ENCODE results near the gene HBB.
"Not testable (repeated sequence)": the region's sequence is repeated elsewhere in the genome, so short reads cannot be mapped to it uniquely, and the experiment has no call there.

The HBB gene

GRCh38 chr11:5226732-5227310 is at the start of gene HBB:
Gene HBB, minus strand, starts transcription at chr11:5227071. Its CDS starts 50 bp downstream, at chr11:5227021.
- Histone ChIP-seq H3K27me3 (ENCODE audit: control insufficient read depth, insufficient read depth, low read length) (no peaks in the 10 kb centered on the region), H3K9me3 (ENCODE audit: control insufficient read depth, low read length) (no peaks in the 10 kb centered on the region), H3K4me3 (ENCODE audit: low read length) (no peak within 1 kb of the TSS), H3K4me1 (ENCODE audit: control insufficient read depth, insufficient read depth, low read length) (no peaks in the 10 kb centered on the region), H3K36me3 (ENCODE audit: control insufficient read depth, insufficient read depth, low read length) (no peaks in the 10 kb centered on the region), H3K9ac (ENCODE audit: low read length) (no peak within 1 kb of the TSS)

GRCh38 chr11:5275369-5276110 is 48.7 kb upstream of the HBB start:
- Histone ChIP-seq H3K4me3 (ENCODE audit: low read length) (no peak overlapping the region), H3K9ac (ENCODE audit: low read length) (no peak overlapping the region), H3K9me3 (ENCODE audit: control insufficient read depth, low read length) (no peaks in the 10 kb centered on the region), H3K27me3 (ENCODE audit: control insufficient read depth, insufficient read depth, low read length) (no peaks in the 10 kb centered on the region), H3K4me1 (ENCODE audit: control insufficient read depth, insufficient read depth, low read length) (no peaks in the 10 kb centered on the region), H3K36me3 (ENCODE audit: control insufficient read depth, insufficient read depth, low read length) (no peaks in the 10 kb centered on the region)

- H3K9ac ChIP-seq (ENCODE audit: low read length) = no peak overlapping the region
- no peaks in the 10 kb centered on the region for H3K9me3 ChIP-seq (ENCODE audit: control insufficient read depth, low read length)
- no peak overlapping the region for H3K4me3 ChIP-seq (ENCODE audit: low read length)
- no peaks in the 10 kb centered on the region for H3K4me1 ChIP-seq (ENCODE audit: control insufficient read depth, insufficient read depth, low read length)
- no peaks in the 10 kb centered on the region for H3K36me3 ChIP-seq (ENCODE audit: control insufficient read depth, insufficient read depth, low read length)
- H3K27me3 ChIP-seq (ENCODE audit: control insufficient read depth, insufficient read depth, low read length) = no peaks in the 10 kb centered on the region
Observed at GRCh38 chr11:5274395-5274794, 47.5 kb upstream of the HBB start.

- H3K4me3 ChIP-seq (ENCODE audit: low read length) = no peak overlapping the region
- H3K9ac ChIP-seq (ENCODE audit: low read length) = no peak overlapping the region
- no peaks in the 10 kb centered on the region for H3K9me3 ChIP-seq (ENCODE audit: control insufficient read depth, low read length)
- H3K36me3 ChIP-seq (ENCODE audit: control insufficient read depth, insufficient read depth, low read length) = no peaks in the 10 kb centered on the region
- no peaks in the 10 kb centered on the region for H3K27me3 ChIP-seq (ENCODE audit: control insufficient read depth, insufficient read depth, low read length)
- H3K4me1 ChIP-seq (ENCODE audit: control insufficient read depth, insufficient read depth, low read length) = no peaks in the 10 kb centered on the region
Observed at GRCh38 chr11:5272395-5273017, 45.6 kb upstream of the HBB start.

GRCh38 chr11:5269715-5270147 is 42.9 kb upstream of the HBB start, which contains the start of gene HBE1:
Gene HBE1, minus strand, starts transcription at chr11:5269945. Its CDS starts 55 bp downstream, at chr11:5269890.
- H3K4me3 ChIP-seq (ENCODE audit: low read length) = no peak within 1 kb of the TSS
- no peaks in the 10 kb centered on the region for H3K36me3 ChIP-seq (ENCODE audit: control insufficient read depth, insufficient read depth, low read length)
- H3K27me3 ChIP-seq (ENCODE audit: control insufficient read depth, insufficient read depth, low read length) = no peaks in the 10 kb centered on the region
- H3K4me1 ChIP-seq (ENCODE audit: control insufficient read depth, insufficient read depth, low read length) = no peaks in the 10 kb centered on the region
- no peak within 1 kb of the TSS for H3K9ac ChIP-seq (ENCODE audit: low read length)
- no peaks in the 10 kb centered on the region for H3K9me3 ChIP-seq (ENCODE audit: control insufficient read depth, low read length)

- Histone ChIP-seq H3K9ac (ENCODE audit: low read length) (no peak overlapping the region), H3K4me1 (ENCODE audit: control insufficient read depth, insufficient read depth, low read length) (no peaks in the 10 kb centered on the region), H3K4me3 (ENCODE audit: low read length) (no peak overlapping the region), H3K27me3 (ENCODE audit: control insufficient read depth, insufficient read depth, low read length) (no peaks in the 10 kb centered on the region), H3K9me3 (ENCODE audit: control insufficient read depth, low read length) (no peaks in the 10 kb centered on the region), H3K36me3 (ENCODE audit: control insufficient read depth, insufficient read depth, low read length) (no peaks in the 10 kb centered on the region)
Observed at GRCh38 chr11:5267033-5267563, 40.2 kb upstream of the HBB start.

- Histone ChIP-seq H3K4me1 (ENCODE audit: control insufficient read depth, insufficient read depth, low read length) (no peaks in the 10 kb centered on the region), H3K36me3 (ENCODE audit: control insufficient read depth, insufficient read depth, low read length) (no peaks in the 10 kb centered on the region), H3K9me3 (ENCODE audit: control insufficient read depth, low read length) (no peaks in the 10 kb centered on the region)
Observed at GRCh38 chr11:5266609-5267008, 39.7 kb upstream of the HBB start.

GRCh38 chr11:5265832-5266231 is 39.0 kb upstream of the HBB start:
- Histone ChIP-seq H3K4me1 (ENCODE audit: control insufficient read depth, insufficient read depth, low read length) (no peaks in the 10 kb centered on the region), H3K36me3 (ENCODE audit: control insufficient read depth, insufficient read depth, low read length) (no peaks in the 10 kb centered on the region), H3K4me3 (ENCODE audit: low read length) (no peak overlapping the region), H3K9me3 (ENCODE audit: control insufficient read depth, low read length) (no peaks in the 10 kb centered on the region), H3K9ac (ENCODE audit: low read length) (no peak overlapping the region), H3K27me3 (ENCODE audit: control insufficient read depth, insufficient read depth, low read length) (no peaks in the 10 kb centered on the region)

More at GRCh38 chr11:5266609-5267008, 39.7 kb upstream of the HBB start:
- Histone ChIP-seq H3K4me3 (ENCODE audit: low read length) (no peak overlapping the region), H3K27me3 (ENCODE audit: control insufficient read depth, insufficient read depth, low read length) (no peaks in the 10 kb centered on the region), H3K9ac (ENCODE audit: low read length) (no peak overlapping the region)

- no peaks in the 10 kb centered on the region for H3K4me1 ChIP-seq (ENCODE audit: control insufficient read depth, insufficient read depth, low read length)
- H3K9ac ChIP-seq (ENCODE audit: low read length) = no peak overlapping the region
- H3K9me3 ChIP-seq (ENCODE audit: control insufficient read depth, low read length) = no peaks in the 10 kb centered on the region
- H3K36me3 ChIP-seq (ENCODE audit: control insufficient read depth, insufficient read depth, low read length) = no peaks in the 10 kb centered on the region
- H3K4me3 ChIP-seq (ENCODE audit: low read length) = no peak overlapping the region
- H3K27me3 ChIP-seq (ENCODE audit: control insufficient read depth, insufficient read depth, low read length) = no peaks in the 10 kb centered on the region
Observed at GRCh38 chr11:5258543-5259262, 31.8 kb upstream of the HBB start.

GRCh38 chr11:5257296-5257695 is 30.4 kb upstream of the HBB start:
- H3K9me3 ChIP-seq (ENCODE audit: control insufficient read depth, low read length) = no peaks in the 10 kb centered on the region
- no peak overlapping the region for H3K9ac ChIP-seq (ENCODE audit: low read length)
- H3K36me3 ChIP-seq (ENCODE audit: control insufficient read depth, insufficient read depth, low read length) = no peaks in the 10 kb centered on the region
- H3K4me3 ChIP-seq (ENCODE audit: low read length) = no peak overlapping the region
- H3K4me1 ChIP-seq (ENCODE audit: control insufficient read depth, insufficient read depth, low read length) = no peaks in the 10 kb centered on the region
- no peaks in the 10 kb centered on the region for H3K27me3 ChIP-seq (ENCODE audit: control insufficient read depth, insufficient read depth, low read length)

- not testable (repeated sequence) for H3K4me3 ChIP-seq (ENCODE audit: low read length); H3K9me3 ChIP-seq (ENCODE audit: control insufficient read depth, low read length); H3K9ac ChIP-seq (ENCODE audit: low read length); H3K36me3 ChIP-seq (ENCODE audit: control insufficient read depth, insufficient read depth, low read length); H3K4me1 ChIP-seq (ENCODE audit: control insufficient read depth, insufficient read depth, low read length); H3K27me3 ChIP-seq (ENCODE audit: control insufficient read depth, insufficient read depth, low read length)
Observed at GRCh38 chr11:5254646-5255413, 28.0 kb upstream of the HBB start, which contains the start of gene HBG2. Gene HBG2, minus strand, starts transcription at chr11:5254781. Its CDS starts 53 bp downstream, at chr11:5254728.

Measured in mucosa of stomach (tissue), 1 donor.